HCT116 (cell line): ENCODE data around the gene TMEM192. TPM values are rescaled to one million over a fixed set of nuclear protein-coding genes. Genes with fewer than 3 reads are reported as not detected.

Experiments used
- ATAC-seq: fragments of 200-7000 bp; cut with Tn5 transposase; 2 replicates; pipeline ENCODE4 v1.9.1; 2020; ENCODE audit warnings: mild to moderate bottlenecking, moderate library complexity
- BruUV-seq: library from RNA; stranded (reverse); fragments of 400-500 nt; replicated peaks from 2 replicates; lab custom pipeline; 2021; lab: Mats Ljungman, UMichigan
- CTCF ChIA-PET: fragments of 300-600 bp; sonication (Branson Sonifier 250); formaldehyde crosslinking; loops from one replicate; lab custom pipeline; 2021; ENCODE audit warnings: antibody characterized with exemption; lab: Charles Lee
- POLR2A ChIA-PET: fragments of 300-600, 350-600 bp; sonication (Branson Sonifier 250); formaldehyde crosslinking; loops from one replicate; lab custom pipeline; 2021; ENCODE audit warnings: antibody characterized with exemption; lab: Charles Lee
- RAD21 ChIA-PET, 2 experiments: fragments of 300-600 bp; sonication (Branson Sonifier 250); formaldehyde crosslinking; loops; one replicate each; lab custom pipeline; 2023; ENCODE audit warnings: low total read pairs in 2 of 2; ENCODE audit not compliant: uncharacterized antibody in 2 of 2, unreplicated experiment in 2 of 2, low non-redundant PET in 1 of 2; lab: Charles Lee
- DNase-seq: peaks from one replicate; pipeline ENCODE4 v3.0.0-alpha.2; 2010; ENCODE audit warnings: low read depth, low spot score
- H2AFZ ChIP-seq: fragments of 200-600 bp; shearing (Covaris generic), sonication (generic); 2 replicates; pipeline ENCODE4 v1.6.1; 2017; ENCODE audit warnings: low read depth, mixed run types, mixed read lengths, antibody characterized with exemption, low read length; ENCODE audit not compliant: poor library complexity, severe bottlenecking
- H3K27ac ChIP-seq: 2 replicates; pipeline ENCODE4 v1.5.1; 2012; ENCODE audit warnings: low read depth, low read length
- H3K27me3 ChIP-seq: fragments of 200-600 bp; sonication (generic); 2 replicates; pipeline ENCODE4 v1.6.1; 2016; ENCODE audit warnings: mixed run types, low read length, mixed read lengths; ENCODE audit not compliant: insufficient read depth
- H3K36me3 ChIP-seq, 2 experiments: fragments of 200-500 bp in 1 of 2; fragments of 200-600 bp in 1 of 2; sonication (Bioruptor generic) in 1 of 2; sonication (generic) in 1 of 2; 2 replicates each; pipeline versions ENCODE4 v1.5.1 to v1.6.1; 2014 to 2016; ENCODE audit warnings: low read length in 2 of 2, inconsistent platforms in 1 of 2, mixed read lengths in 1 of 2, mixed run types in 1 of 2; ENCODE audit not compliant: insufficient read depth in 2 of 2, control insufficient read depth in 1 of 2
- H3K4me1 ChIP-seq, 2 experiments: fragments of 200-600 bp in 1 of 2; sonication (generic) in 1 of 2; 2 replicates each; pipeline versions ENCODE4 v1.5.1 to v1.6.1; 2012 to 2017; ENCODE audit warnings: low read length in 2 of 2, inconsistent platforms in 1 of 2, mild to moderate bottlenecking in 1 of 2, mixed read lengths in 1 of 2, mixed run types in 1 of 2, moderate library complexity in 1 of 2; ENCODE audit not compliant: insufficient read depth in 2 of 2, control insufficient read depth in 1 of 2
- H3K4me2 ChIP-seq: fragments of 200-600 bp; sonication (generic); 2 replicates; pipeline ENCODE4 v1.6.1; 2017; ENCODE audit warnings: mixed run types, low read length, mixed read lengths
- H3K4me3 ChIP-seq, 2 experiments: fragments of 200-600 bp in 1 of 2; sonication (generic) in 1 of 2; replicated peaks in 1 of 2; 2 replicates each; pipeline ENCODE4 v1.5.1; 2011 to 2016; ENCODE audit warnings: low read length in 2 of 2, control low read depth in 1 of 2, low read depth in 1 of 2, mild to moderate bottlenecking in 1 of 2, mixed read lengths in 1 of 2, mixed run types in 1 of 2
- H3K79me2 ChIP-seq: fragments of 200-600 bp; sonication (generic); 2 replicates; pipeline ENCODE4 v1.6.1; 2017; ENCODE audit warnings: mild to moderate bottlenecking, mixed run types, low read length, moderate library complexity, mixed read lengths; ENCODE audit not compliant: insufficient read depth
- H3K9ac ChIP-seq: fragments of 200-600 bp; sonication (generic); 2 replicates; pipeline ENCODE4 v1.6.1; 2016; ENCODE audit warnings: low read length, mixed read lengths
- H3K9me2 ChIP-seq: fragments of 200-600 bp; sonication (generic), shearing (Covaris generic); 2 replicates; pipeline ENCODE4 v1.6.1; 2017; ENCODE audit warnings: mixed run types, mild to moderate bottlenecking, moderate library complexity; ENCODE audit not compliant: insufficient read depth
- H3K9me3 ChIP-seq, 2 experiments: fragments of 200-500 bp in 1 of 2; fragments of 200-600 bp in 1 of 2; sonication (Bioruptor generic) in 1 of 2; sonication (generic) in 1 of 2; 2 replicates each; pipeline ENCODE4 v1.6.1; 2014 to 2017; ENCODE audit warnings: low read length in 2 of 2, mixed read lengths in 2 of 2, inconsistent platforms in 1 of 2, low read depth in 1 of 2, mild to moderate bottlenecking in 1 of 2, mixed run types in 1 of 2, moderate library complexity in 1 of 2; ENCODE audit not compliant: control insufficient read depth in 1 of 2, insufficient read depth in 1 of 2
- H4K20me1 ChIP-seq: fragments of 200-600 bp; sonication (generic), shearing (Covaris generic); 2 replicates; pipeline ENCODE4 v1.6.1; 2017; ENCODE audit warnings: mixed run types, mild to moderate bottlenecking, moderate library complexity; ENCODE audit not compliant: insufficient read depth
- EGR1 ChIP-seq: IDR thresholded peaks from 2 replicates; pipeline ENCODE4 v1.6.1; 2012; ENCODE audit warnings: low read depth
- ELF1 ChIP-seq: IDR thresholded peaks from 2 replicates; pipeline ENCODE4 v1.6.1; 2012; ENCODE audit warnings: low read depth, borderline replicate concordance
- EZH2phosphoT487 ChIP-seq: fragments of 200-600 bp; IDR thresholded peaks from 2 replicates; pipeline ENCODE4 v1.6.1; 2018; ENCODE audit warnings: antibody characterized with exemption, borderline replicate concordance
- RAD21 ChIP-seq: IDR thresholded peaks from 2 replicates; pipeline ENCODE4 v1.6.1; 2012; ENCODE audit warnings: low read depth, mild to moderate bottlenecking
- REST ChIP-seq: IDR thresholded peaks from 2 replicates; pipeline ENCODE4 v1.6.1; 2012; ENCODE audit warnings: low read depth
- SIN3A ChIP-seq: IDR thresholded peaks from 2 replicates; pipeline ENCODE4 v1.6.1; 2012; ENCODE audit warnings: low read depth
- SP1 ChIP-seq: IDR thresholded peaks from 2 replicates; pipeline ENCODE4 v1.6.1; 2012; ENCODE audit warnings: low read depth
- SRF ChIP-seq: IDR thresholded peaks from 2 replicates; pipeline ENCODE4 v1.6.1; 2012; ENCODE audit warnings: low read depth
- TCF7L2 ChIP-seq: IDR thresholded peaks from 2 replicates; pipeline ENCODE4 v1.7.0; 2011; ENCODE audit warnings: borderline replicate concordance, inconsistent platforms; ENCODE audit not compliant: insufficient read depth, insufficient read length; ENCODE audit errors: extremely low read depth
- YY1 ChIP-seq: IDR thresholded peaks from 2 replicates; pipeline ENCODE4 v1.6.1; 2011; ENCODE audit warnings: low read length, low read depth, moderate library complexity, mild to moderate bottlenecking; ENCODE audit not compliant: insufficient replicate concordance; ENCODE audit errors: extremely low read depth
- ZFX ChIP-seq: fragments of 450-650 bp; IDR thresholded peaks from 2 replicates; pipeline ENCODE4 v1.6.1; 2017
- intact Hi-C: fragments of 100-400 bp; cut with micrococcal nuclease; formaldehyde crosslinking; loops from 2 replicates; pipeline ENCODE4 v1.10.0; 2022
- total RNA-seq: library from RNA; stranded (reverse); gene quantifications from one replicate; pipeline ENCODE4 v1.2.1, GENCODE V29; 2021; ENCODE audit not compliant: unreplicated experiment
- TF ChIP-seq, protein P1 (sequence below): IDR thresholded peaks from 2 replicates; pipeline ENCODE4 v1.6.1; 2012
- TF ChIP-seq, protein P2 (sequence below): IDR thresholded peaks from 2 replicates; pipeline ENCODE4 v1.6.1; 2011; ENCODE audit warnings: mild to moderate bottlenecking, low read length, moderate library complexity; ENCODE audit not compliant: insufficient replicate concordance; ENCODE audit errors: extremely low read depth

The TMEM192 gene
- total RNA-seq, 1 experiment from 2014 or later = 13.1 TPM

GRCh38 chr4:165058666-165059065 is 54.0 kb downstream of the TMEM192 start:
- Histone ChIP-seq H3K9ac (no peak overlapping the region), H3K4me3 (no peak overlapping the region), H3K4me2 (no peak overlapping the region), H3K36me3 (no peaks in the 10 kb centered on the region), H3K4me1 (no peaks in the 10 kb centered on the region), H3K9me2 (no peaks in the 10 kb centered on the region), H4K20me1 (no peaks in the 10 kb centered on the region), H2AFZ (no peak overlapping the region), H3K79me2 (no peaks in the 10 kb centered on the region), H3K9me3 (no peaks in the 10 kb centered on the region), H3K27me3 (no peaks in the 10 kb centered on the region), H3K27ac (no peak overlapping the region)
- DNase-seq = no peak
- BruUV-seq = no TSS peak
- RAD21 ChIA-PET = no interaction called here
- POLR2A ChIA-PET = no interaction called here
- CTCF ChIA-PET = no interaction called here
- no peak for ATAC-seq
- intact Hi-C loops = no loop called here
- no peak for TF ChIP-seq YY1

GRCh38 chr4:165055601-165056000 is 57.1 kb downstream of the TMEM192 start:
- intact Hi-C loops = no loop called here
- BruUV-seq = no TSS peak
- H3K27ac ChIP-seq = no peak overlapping the region
- no peaks in the 10 kb centered on the region for H3K79me2 ChIP-seq
- no peak for ATAC-seq
- no peaks in the 10 kb centered on the region for H3K36me3 ChIP-seq
- H3K9me2 ChIP-seq = no peaks in the 10 kb centered on the region
- no peak overlapping the region for H3K4me2 ChIP-seq
- no peaks in the 10 kb centered on the region for H3K9me3 ChIP-seq
- ChIA-PET RAD21 (no interaction called here), POLR2A (interaction anchor here (0.5 kb wide), 1 partner anchor 195 kb away, joined by 3 read pairs; no protein-coding TSS in a partner anchor), CTCF (no interaction called here)
- H3K4me3 ChIP-seq = no peak overlapping the region
- H3K27me3 ChIP-seq = no peaks in the 10 kb centered on the region
- H2AFZ ChIP-seq = no peak overlapping the region
- no peak for DNase-seq
- H4K20me1 ChIP-seq = no peaks in the 10 kb centered on the region
- no peaks in the 10 kb centered on the region for H3K4me1 ChIP-seq
- H3K9ac ChIP-seq = no peak overlapping the region
- TF ChIP-seq RAD21 (no peak), TCF7L2 (no peak), ELF1 (no peak), SIN3A (no peak), REST (no peak), SRF (no peak), SP1 (no peak), ZFX (no peak), EGR1 (no peak), EZH2phosphoT487 (no peak)
- TF ChIP-seq, protein P1, sequence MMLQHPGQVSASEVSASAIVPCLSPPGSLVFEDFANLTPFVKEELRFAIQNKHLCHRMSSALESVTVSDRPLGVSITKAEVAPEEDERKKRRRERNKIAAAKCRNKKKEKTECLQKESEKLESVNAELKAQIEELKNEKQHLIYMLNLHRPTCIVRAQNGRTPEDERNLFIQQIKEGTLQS = no peak
- TF ChIP-seq, protein P2, sequence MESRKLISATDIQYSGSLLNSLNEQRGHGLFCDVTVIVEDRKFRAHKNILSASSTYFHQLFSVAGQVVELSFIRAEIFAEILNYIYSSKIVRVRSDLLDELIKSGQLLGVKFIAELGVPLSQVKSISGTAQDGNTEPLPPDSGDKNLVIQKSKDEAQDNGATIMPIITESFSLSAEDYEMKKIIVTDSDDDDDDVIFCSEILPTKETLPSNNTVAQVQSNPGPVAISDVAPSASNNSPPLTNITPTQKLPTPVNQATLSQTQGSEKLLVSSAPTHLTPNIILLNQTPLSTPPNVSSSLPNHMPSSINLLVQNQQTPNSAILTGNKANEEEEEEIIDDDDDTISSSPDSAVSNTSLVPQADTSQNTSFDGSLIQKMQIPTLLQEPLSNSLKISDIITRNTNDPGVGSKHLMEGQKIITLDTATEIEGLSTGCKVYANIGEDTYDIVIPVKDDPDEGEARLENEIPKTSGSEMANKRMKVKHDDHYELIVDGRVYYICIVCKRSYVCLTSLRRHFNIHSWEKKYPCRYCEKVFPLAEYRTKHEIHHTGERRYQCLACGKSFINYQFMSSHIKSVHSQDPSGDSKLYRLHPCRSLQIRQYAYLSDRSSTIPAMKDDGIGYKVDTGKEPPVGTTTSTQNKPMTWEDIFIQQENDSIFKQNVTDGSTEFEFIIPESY = no peak
